ENCODE measurements around the gene MED27. TPM values are rescaled to one million over a fixed set of nuclear protein-coding genes. Genes with fewer than 3 reads are reported as not detected.

The MED27 gene
- total and polyA plus RNA-seq, 9 of the 15 experiments (the other 6 are each of a cell fraction or from before 2014, with no cell fraction given) = 24.4 to 91.0 (median 36.1) TPM

GRCh38 chr9:132127888-132128534 lies 48.3 kb upstream of the MED27 start:
- no peaks in the 10 kb centered on the region for H3K9me3 ChIP-seq (replicated peaks; ENCODE audit: control insufficient read depth, insufficient read depth, low read depth, low read length)
- no peak overlapping the region for H3K27ac ChIP-seq (ENCODE audit: extremely low read depth, low read depth, low read length)
- no peak for TF ChIP-seq AFF1 (IDR thresholded peaks at IDR 0.05; ENCODE audit: low read depth in 1 of 2, partially characterized antibody in 2 of 2)
- TF ChIP-seq ZNF133 (CRISPR knock-in tag; IDR thresholded peaks at IDR 0.05) = no peak
- TF ChIP-seq ZNF354B (CRISPR knock-in tag; IDR thresholded peaks at IDR 0.05) = no peak
- TF ChIP-seq PHF8 (IDR thresholded peaks at IDR 0.05; ENCODE audit: borderline replicate concordance, low read length) = no peak
- TF ChIP-seq ZNF280A (IDR thresholded peaks at IDR 0.05; ENCODE audit: low read depth, partially characterized antibody) = no peak
- TF ChIP-seq BRD4 (IDR thresholded peaks at IDR 0.05) = no peak
- TF ChIP-seq KLF10 (CRISPR knock-in tag; IDR thresholded peaks at IDR 0.05) = no peak
- no peak for TF ChIP-seq ZNF740 (CRISPR knock-in tag; IDR thresholded peaks at IDR 0.05)
- TF ChIP-seq ZNF740 (tag; IDR thresholded peaks at IDR 0.05) = no peak
- TF ChIP-seq NFE2L1 (tag; IDR thresholded peaks at IDR 0.05; ENCODE audit: borderline replicate concordance, low read depth) = no peak
- no peak overlapping the region for H3K4me2 ChIP-seq (ENCODE audit: insufficient read depth, low read length)
- 3% methylated on average over 15 of the region's 15 CpGs for WGBS (ENCODE audit: insufficient coverage, low coverage, missing lambda C conversion rate)
- no peak overlapping the region for H2AFZ ChIP-seq (ENCODE audit: low read depth, low read length)
- no TSS peak for BruUV-seq (replicated peaks)
- no peak overlapping the region for H3K9ac ChIP-seq (ENCODE audit: insufficient read depth in 1 of 2, low read depth in 2 of 2, low read length in 2 of 2)
- POLR2A ChIA-PET = interaction anchor here (0.6 kb wide), 1 partner anchor 22 kb away, joined by 3 read pairs; no protein-coding TSS in a partner anchor
- no peaks in the 10 kb centered on the region for H3K36me3 ChIP-seq (ENCODE audit: control insufficient read depth, insufficient read depth, low read length)
- H4K20me1 ChIP-seq (replicated peaks; ENCODE audit: control insufficient read depth, insufficient read depth, low read length) = no peaks in the 10 kb centered on the region; the same call in 1 of the 2 replicates
- H3K4me3 ChIP-seq = no peak overlapping the region
- peaks cover 62 to 86% of the 10 kb centered on the region in 2 experiments for H3K27me3 ChIP-seq (ENCODE audit: control insufficient read depth in 2 of 2, insufficient read depth in 2 of 2, low read length in 2 of 2)
- H3K4me1 ChIP-seq (replicated peaks in 1 of 2; ENCODE audit: control insufficient read depth in 2 of 2, insufficient read depth in 2 of 2, low read length in 2 of 2) = peaks cover 0 to 6% of the 10 kb centered on the region in 2 experiments; a peak in 2 of 5 replicates
- H3K9me1 ChIP-seq (ENCODE audit: control insufficient read depth, insufficient read depth, low read length) = peaks cover 6% of the 10 kb centered on the region
- intact Hi-C loops (cut with micrococcal nuclease) = no loop called here
- in situ Hi-C loops (cut with MboI) = no loop called here
- ATAC-seq (no peak; the same call in 2 of the 3 replicates), DNase-seq (ENCODE audit: extremely low read depth in 1 of 4, low spot score in 3 of 4) (no peak), FAIRE-seq (no peak)
- CTCF ChIA-PET (ENCODE audit: low intra/inter-chr PET ratio) = no interaction called here
- no peaks in the 10 kb centered on the region for H3K79me2 ChIP-seq (ENCODE audit: control insufficient read depth, insufficient read depth, low read length)

Measured in K562 (cell line).